HepG2 (cell line): ENCODE results near the gene USP7.

Experiments used
- BRD4 ChIP-seq: sonication (generic); formaldehyde crosslinking; IDR thresholded peaks from 2 replicates; pipeline ENCODE4 v1.4.0; 2020; ENCODE audit warnings: missing genetic modification reagents
- ETV6 ChIP-seq: sonication (generic); formaldehyde crosslinking; conservative IDR thresholded peaks from 2 replicates; pipeline ENCODE4 v1.4.0; 2020; ENCODE audit warnings: missing genetic modification reagents
- FOSL1 ChIP-seq: sonication (generic); formaldehyde crosslinking; IDR thresholded peaks from 2 replicates; pipeline ENCODE4 v1.9.0; 2021; ENCODE audit warnings: missing genetic modification reagents, borderline replicate concordance
- GATA4 ChIP-seq: sonication (generic); IDR thresholded peaks from 2 replicates; pipeline ENCODE4 v1.6.1; 2016; ENCODE audit warnings: antibody characterized with exemption, low read depth, borderline replicate concordance
- KDM1A ChIP-seq: IDR thresholded peaks from 2 replicates; pipeline ENCODE4 v1.6.1; 2016; ENCODE audit warnings: missing compliant biosample characterization
- MYC ChIP-seq: sonication (generic); formaldehyde crosslinking; IDR thresholded peaks from 2 replicates; pipeline ENCODE4 v1.9.0; 2021; ENCODE audit warnings: missing genetic modification reagents, borderline replicate concordance
- MZF1 ChIP-seq: sonication (generic); formaldehyde crosslinking; IDR thresholded peaks from 2 replicates; pipeline ENCODE4 v1.8.1; 2023; ENCODE audit warnings: mild to moderate bottlenecking, missing genetic modification reagents, borderline replicate concordance
- POLR2G ChIP-seq: fragments of 200-400 bp; formaldehyde crosslinking; IDR thresholded peaks from 2 replicates; pipeline ENCODE4 v1.6.1; 2018; ENCODE audit warnings: mild to moderate bottlenecking, low read depth, low read length, moderate library complexity
- ZFP1 ChIP-seq: IDR thresholded peaks from 2 replicates; pipeline ENCODE4 v1.6.1; 2016
- ZNF263 ChIP-seq: sonication (generic); formaldehyde crosslinking; IDR thresholded peaks from 2 replicates; pipeline ENCODE4 v1.4.0; 2020; ENCODE audit warnings: missing genetic modification reagents
- ZNF382 ChIP-seq: sonication (generic); formaldehyde crosslinking; IDR thresholded peaks from 2 replicates; pipeline ENCODE4 v1.5.0; 2020; ENCODE audit warnings: missing genetic modification reagents, mild to moderate bottlenecking, borderline replicate concordance
- ZZZ3 ChIP-seq: sonication (generic); formaldehyde crosslinking; IDR thresholded peaks from 2 replicates; pipeline ENCODE4 v1.4.0; 2020; ENCODE audit warnings: missing genetic modification reagents, mild to moderate bottlenecking, borderline replicate concordance
- TF ChIP-seq, protein P1 (sequence below): sonication (generic); formaldehyde crosslinking; IDR thresholded peaks from 2 replicates; pipeline ENCODE4 v1.5.0; 2020; ENCODE audit warnings: mild to moderate bottlenecking, missing genetic modification reagents, moderate library complexity
- TF ChIP-seq, protein P2 (sequence below), 2 experiments: sonication (generic) in 1 of 2; formaldehyde crosslinking in 1 of 2; IDR thresholded peaks; 2 replicates each; pipeline versions ENCODE4 v1.5.1 to v1.6.1; 2011 to 2020; ENCODE audit warnings: borderline replicate concordance in 1 of 2, low read depth in 1 of 2, low read length in 1 of 2, mild to moderate bottlenecking in 1 of 2, missing genetic modification reagents in 1 of 2, moderate library complexity in 1 of 2

DNA sequence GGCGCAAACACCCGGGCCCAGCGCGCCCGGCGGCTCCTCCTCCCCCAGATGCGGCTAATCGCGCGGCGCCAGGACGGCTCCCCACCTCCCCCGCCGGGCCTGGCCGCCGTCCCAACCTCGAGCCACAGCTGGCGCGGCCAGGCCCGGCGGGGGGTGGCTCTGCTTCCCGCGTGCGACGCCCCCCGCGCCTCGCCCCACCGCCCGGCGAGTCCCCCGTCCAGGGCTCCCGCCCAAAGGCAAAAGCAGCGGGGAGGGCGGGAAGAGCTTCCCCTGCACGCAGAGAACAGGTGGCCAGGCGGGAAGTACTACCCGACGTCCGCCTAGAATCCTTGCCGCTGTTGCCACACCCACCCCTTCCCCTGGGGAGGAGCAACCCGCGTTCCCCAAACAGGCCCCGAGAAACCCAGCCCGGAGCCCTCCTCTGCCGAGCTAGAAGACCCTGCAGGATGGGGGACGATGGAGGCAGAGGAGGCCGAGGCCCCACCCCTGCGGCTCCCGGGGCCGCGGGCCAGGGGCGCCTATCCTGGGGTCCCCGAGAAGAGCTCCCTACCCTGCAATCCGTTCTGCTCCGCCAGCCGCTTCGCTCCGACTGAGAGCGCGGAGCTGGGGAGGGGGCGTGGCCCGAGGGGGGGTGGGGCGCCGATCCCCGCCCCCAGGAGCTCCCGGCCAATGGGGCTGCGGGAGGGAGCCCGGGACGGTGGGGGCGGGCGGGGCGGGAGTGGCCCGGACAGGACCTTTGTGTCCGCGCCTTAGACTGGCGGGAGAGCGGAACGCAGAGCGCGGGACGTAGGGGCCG lies 95.1 kb downstream of the USP7 start, which contains the start of gene CARHSP1:
- TF ChIP-seq BRD4 (CRISPR knock-in tag) (no peak), GATA4 (peak; percentile 63; the same call in 1 of the 2 replicates), ZNF382 (CRISPR knock-in tag) (no peak), MZF1 (CRISPR knock-in tag) (no peak), MYC (CRISPR knock-in tag) (no peak; the same call in 1 of the 2 replicates), ZFP1 (CRISPR knock-in tag) (no peak), ZZZ3 (CRISPR knock-in tag) (no peak; the same call in 1 of the 2 replicates), POLR2G (peak; percentile 92), KDM1A (CRISPR knock-in tag) (peak; percentile 66; the same call in 1 of the 2 replicates), ZNF263 (CRISPR knock-in tag) (no peak), ETV6 (CRISPR knock-in tag) (peak; percentile 15; the same call in 1 of the 2 replicates), FOSL1 (CRISPR knock-in tag) (no peak)
- TF ChIP-seq, protein P1, sequence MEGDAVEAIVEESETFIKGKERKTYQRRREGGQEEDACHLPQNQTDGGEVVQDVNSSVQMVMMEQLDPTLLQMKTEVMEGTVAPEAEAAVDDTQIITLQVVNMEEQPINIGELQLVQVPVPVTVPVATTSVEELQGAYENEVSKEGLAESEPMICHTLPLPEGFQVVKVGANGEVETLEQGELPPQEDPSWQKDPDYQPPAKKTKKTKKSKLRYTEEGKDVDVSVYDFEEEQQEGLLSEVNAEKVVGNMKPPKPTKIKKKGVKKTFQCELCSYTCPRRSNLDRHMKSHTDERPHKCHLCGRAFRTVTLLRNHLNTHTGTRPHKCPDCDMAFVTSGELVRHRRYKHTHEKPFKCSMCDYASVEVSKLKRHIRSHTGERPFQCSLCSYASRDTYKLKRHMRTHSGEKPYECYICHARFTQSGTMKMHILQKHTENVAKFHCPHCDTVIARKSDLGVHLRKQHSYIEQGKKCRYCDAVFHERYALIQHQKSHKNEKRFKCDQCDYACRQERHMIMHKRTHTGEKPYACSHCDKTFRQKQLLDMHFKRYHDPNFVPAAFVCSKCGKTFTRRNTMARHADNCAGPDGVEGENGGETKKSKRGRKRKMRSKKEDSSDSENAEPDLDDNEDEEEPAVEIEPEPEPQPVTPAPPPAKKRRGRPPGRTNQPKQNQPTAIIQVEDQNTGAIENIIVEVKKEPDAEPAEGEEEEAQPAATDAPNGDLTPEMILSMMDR (CRISPR knock-in tag), result no peak
- TF ChIP-seq, protein P2, sequence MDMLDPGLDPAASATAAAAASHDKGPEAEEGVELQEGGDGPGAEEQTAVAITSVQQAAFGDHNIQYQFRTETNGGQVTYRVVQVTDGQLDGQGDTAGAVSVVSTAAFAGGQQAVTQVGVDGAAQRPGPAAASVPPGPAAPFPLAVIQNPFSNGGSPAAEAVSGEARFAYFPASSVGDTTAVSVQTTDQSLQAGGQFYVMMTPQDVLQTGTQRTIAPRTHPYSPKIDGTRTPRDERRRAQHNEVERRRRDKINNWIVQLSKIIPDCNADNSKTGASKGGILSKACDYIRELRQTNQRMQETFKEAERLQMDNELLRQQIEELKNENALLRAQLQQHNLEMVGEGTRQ (IDR thresholded peaks at IDR 0.05; ENCODE audit: low read depth, low read length), result no peak
- TF ChIP-seq, protein P2 (CRISPR knock-in tag; IDR thresholded peaks at IDR 0.05; ENCODE audit: borderline replicate concordance), result peak; percentile 12; the same call in 1 of the 2 replicates
